GM21619 (cell line): ENCODE results near the gene RAPSN.

Experiments
- ATAC-seq: cut with Tn5 transposase; IDR thresholded peaks from one replicate; pipeline ENCODE4 v1.9.1; 2021; ENCODE audit not compliant: unreplicated experiment

The RAPSN gene

DNA sequence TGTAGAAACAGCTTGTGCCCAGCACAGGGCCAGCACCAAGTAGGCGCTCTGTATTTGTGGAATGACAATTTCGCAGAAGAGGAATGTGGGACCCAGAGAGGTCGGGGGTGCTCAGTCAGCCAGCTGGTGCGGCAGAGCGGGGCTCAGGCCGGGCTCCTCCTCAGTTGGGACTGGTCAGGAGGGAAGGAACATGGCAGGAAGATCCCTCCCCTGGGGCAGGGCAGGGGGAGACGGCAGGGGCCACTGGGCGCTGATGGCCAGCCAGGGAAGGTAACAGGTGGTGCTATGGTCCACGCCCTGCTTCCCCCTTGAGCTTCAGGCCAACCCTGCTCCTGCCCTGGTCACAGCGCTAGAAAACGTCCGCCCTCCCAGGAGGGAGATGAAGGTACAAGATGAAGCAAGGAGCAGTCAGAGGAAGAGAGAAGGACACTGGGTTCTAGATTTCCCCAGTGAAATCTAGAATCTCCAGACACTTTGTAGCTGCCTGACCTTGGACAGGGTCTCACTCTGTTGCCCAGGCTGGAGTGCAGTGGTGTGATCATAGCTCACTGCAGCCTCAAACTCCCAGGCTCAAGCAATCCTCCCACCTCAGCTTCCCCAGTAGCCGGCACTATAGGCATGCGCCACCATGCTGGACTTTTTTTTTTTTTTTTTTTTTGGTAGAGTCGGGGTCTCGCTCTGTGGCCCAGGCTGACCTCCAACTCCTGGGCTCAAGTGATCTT is 57.1 kb downstream of the RAPSN start:
- ATAC-seq = no peak

DNA sequence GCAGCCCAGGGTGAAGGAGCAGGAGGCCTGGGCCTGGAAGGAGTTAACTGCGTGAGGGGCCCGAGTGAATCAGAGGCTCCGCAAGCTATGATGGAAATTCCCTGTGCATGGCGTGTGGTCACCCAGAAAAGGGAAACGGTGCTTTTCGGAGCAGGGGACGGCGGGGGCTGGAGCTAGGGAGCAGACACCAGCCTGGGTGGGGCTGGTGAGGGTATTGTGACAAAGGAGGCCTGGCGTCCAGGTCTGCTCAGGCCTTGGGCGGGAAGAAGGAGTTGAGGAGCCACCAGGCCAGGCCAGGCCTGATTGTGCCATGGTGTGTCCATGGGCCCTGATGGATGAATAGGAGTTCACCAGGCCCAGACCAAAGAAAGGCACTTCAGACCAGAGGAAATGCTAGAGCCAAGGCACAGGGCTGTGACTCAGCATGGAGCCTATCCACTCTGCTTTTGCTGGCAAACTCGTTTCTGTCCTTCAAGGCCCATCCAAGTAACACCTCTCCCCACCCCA is 57.8 kb downstream of the RAPSN start:
- no peak for ATAC-seq

DNA sequence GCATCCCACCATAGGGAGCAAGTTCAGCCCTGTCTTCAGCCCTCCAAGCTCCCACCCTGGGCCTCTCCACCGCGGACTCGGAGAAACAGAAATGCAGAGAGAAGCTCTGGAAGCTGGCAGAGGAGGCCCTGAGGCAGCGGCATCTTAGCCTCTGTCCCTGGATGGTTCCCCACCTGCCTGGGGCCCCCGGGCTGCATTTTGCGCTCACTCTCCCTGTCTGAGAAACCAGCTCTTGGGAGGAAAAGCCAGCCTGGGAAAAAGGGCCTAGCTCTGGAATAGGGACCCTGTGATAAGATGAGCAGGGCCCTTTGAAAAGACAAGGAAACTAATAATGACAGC is 58.5 kb downstream of the RAPSN start:
- ATAC-seq = no peak

DNA sequence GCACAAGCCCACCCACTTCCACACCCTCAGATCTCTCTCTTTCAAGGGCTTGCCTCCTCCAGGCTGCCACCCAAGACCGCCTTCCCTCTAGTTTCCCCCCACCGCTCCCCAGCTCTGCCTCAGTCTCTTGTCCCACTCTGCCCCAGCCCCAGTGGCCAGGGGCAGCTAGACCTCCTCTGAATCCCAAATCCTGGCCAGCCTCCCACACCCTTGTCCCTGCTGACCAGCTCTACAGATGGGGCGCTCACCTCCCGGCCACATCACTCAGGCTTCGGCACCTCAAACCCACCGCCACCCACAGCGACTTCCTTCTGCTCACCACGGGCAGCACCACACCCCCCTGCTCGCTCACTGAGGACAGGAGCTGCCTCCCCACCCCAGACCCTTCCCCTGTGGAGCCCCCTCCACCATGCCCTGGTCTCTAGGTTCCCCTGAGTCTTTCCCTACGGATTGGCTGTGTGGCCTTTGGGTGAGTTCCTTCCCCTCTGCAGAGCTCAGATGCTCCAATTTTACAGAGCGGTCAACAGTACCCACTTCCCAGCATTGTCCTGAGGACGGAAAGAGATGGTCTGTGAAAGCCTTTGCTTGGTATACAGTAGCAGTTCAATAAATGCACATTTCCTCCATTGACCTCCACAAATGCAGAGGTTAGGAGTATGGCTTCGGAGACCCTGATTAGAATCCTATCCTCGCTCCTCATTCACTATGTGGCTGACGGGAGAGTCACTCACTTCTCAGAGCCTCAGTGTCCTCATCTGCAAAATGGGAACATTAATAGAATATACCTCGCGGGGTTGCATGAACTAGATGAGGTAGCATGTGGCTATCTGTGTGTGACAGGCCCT is 59.1 kb downstream of the RAPSN start:
- no peak for ATAC-seq

DNA sequence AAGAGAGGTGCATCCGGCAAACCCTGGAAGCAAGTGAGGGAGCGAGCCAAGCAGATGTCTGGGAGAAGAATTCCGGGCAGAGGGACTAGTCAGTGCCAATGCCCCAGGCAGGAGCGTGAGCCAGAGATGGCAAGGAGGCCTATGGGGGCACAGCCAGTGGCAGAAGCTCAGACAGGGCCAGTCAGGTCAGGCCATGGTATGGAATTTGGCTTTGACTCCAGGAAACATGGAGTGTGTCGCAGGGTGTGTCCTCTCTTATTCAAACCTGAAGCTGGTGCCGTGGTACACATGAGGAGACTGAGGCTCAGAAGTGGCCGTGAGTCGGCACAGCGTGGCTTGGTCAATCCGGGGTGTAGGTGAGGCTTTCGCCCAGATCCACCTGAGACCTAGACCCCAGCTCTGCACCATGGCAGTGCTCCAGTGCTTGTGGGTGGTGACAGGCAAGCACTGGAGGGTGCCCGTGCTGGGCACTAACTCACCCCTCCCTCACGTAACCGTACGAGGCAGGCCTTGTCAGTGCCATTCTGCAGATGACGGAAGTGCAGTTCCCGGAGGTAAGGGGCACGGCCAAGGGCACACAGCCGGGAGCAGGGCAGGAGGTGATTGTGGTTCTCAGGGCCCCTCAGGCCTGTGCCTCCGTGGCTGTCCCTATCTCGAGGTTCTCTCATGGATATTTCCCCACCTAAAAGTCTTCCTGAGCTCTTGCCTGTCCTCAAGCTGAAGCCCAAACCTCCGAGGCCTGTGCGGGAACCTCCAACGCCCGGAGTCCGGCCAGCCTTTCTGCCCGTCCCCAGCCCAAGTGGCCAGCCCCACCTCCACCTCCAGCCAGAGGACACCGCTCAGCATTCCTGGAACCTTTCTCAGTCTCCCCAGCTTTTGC is 60.0 kb downstream of the RAPSN start:
- ATAC-seq = no peak

DNA sequence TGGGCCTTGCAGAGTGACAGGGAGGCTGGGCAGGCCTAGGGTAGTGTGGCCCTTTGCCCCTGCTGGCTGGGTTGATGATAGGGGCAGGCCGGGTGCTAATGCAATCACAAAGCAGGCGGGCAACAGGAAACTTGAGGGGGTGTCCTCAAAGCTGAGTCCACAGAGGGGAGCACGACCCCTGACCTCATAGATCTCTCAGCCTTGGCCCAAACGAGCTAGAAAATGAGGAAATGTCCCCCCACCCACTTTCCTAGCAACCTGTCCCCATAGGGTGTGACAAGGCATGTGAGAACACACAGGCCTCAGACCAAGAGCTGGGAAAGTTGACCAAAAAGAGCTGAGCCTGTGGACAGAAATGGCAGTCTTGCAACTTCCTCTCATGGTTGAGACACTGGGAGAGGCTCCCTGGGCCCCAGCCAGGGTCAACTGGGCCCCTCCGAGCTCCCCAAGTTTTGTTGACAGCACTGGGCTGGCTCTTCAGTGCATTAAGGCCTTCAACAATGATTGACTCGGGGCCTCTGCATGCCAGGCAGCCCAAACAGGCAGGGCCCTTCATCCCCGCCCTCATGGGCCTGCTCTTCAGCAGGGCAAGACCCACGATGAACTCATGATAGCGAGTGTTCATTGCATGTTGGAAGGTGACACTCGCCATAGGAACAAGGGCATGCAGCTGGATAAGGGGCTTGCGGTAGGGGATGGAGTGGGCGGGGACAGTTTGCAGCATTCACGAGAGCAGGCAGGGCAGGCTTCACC is 60.8 kb downstream of the RAPSN start:
- ATAC-seq = no peak
